T-helper 1 cell treated with Interleukin-12 subunit alpha and Interleukin-12 subunit beta and Interleukin-4 antibody, amounts not matched to agents 30 ng/mL and 1 ng/mL, for 36 hours (primary cell): ENCODE results near the gene TEX29. TPM values are rescaled to one million over a fixed set of nuclear protein-coding genes. Genes with fewer than 3 reads are reported as not detected.

ENCODE experiments used
- intact Hi-C: fragments of 100-400 bp; cut with micrococcal nuclease; formaldehyde crosslinking; loops from one replicate; pipeline ENCODE4 v1.15.1; 2024
- total RNA-seq: library from RNA; stranded (reverse); gene quantifications from 2 replicates; pipeline ENCODE4 v1.2.3, GENCODE V29; 2022

Gene TEX29
- total RNA-seq, 1 donor from 2014 or later, result 0.81 TPM

- intact Hi-C loops, result no loop called here
Measured at GRCh38 chr13:111390522-111391270, 70.3 kb downstream of the TEX29 start.

GRCh38 chr13:111392486-111392885 is 72.0 kb downstream of the TEX29 start:
- intact Hi-C loops, result no loop called here

- intact Hi-C loops, result no loop called here
Measured at GRCh38 chr13:111393221-111393790, 72.9 kb downstream of the TEX29 start.

Other genes with a start within 250 kb of the TEX29 start
- gene ARHGEF7, start 205.3 kb upstream of the TEX29 start, total RNA-seq, result 69.3 and 80.8 TPM in 2 replicates